NB4 (cell line): Measurements from ENCODE around the gene RGS4.
"Not testable (repeated sequence)": the region's sequence is repeated elsewhere in the genome, so short reads cannot be mapped to it uniquely, and the experiment has no call there.

Experiments used
- DNase-seq: peaks from one replicate; pipeline ENCODE4 v3.0.0; 2010; ENCODE audit warnings: low read depth
- H3K4me3 ChIP-seq: one replicate; pipeline ENCODE4 v1.5.1; 2011; ENCODE audit warnings: mild to moderate bottlenecking, low read depth, low read length, moderate library complexity
- CTCF ChIP-seq: IDR thresholded peaks from one replicate; pipeline ENCODE4 v1.5.1; 2012; ENCODE audit warnings: low read depth, low read length
- MAX ChIP-seq: IDR thresholded peaks from 2 replicates; pipeline ENCODE4 v1.6.1; 2011; ENCODE audit warnings: low read depth, low read length
- MYC ChIP-seq: IDR thresholded peaks from 2 replicates; pipeline ENCODE4 v1.6.1; 2011; ENCODE audit warnings: low read depth, low read length
- POLR2A ChIP-seq: IDR thresholded peaks from 2 replicates; pipeline ENCODE4 v1.6.1; 2011; ENCODE audit warnings: mild to moderate bottlenecking; ENCODE audit not compliant: insufficient read length; ENCODE audit errors: extremely low read depth

Gene RGS4

GRCh38 chr1:163085904-163086268, 16.7 kb downstream of the RGS4 start:
- DNase-seq, result no peak
- no peak for TF ChIP-seq CTCF
- no peak for TF ChIP-seq POLR2A
- TF ChIP-seq MAX, result no peak
- no peak for TF ChIP-seq MYC

GRCh38 chr1:163089117-163089516, 20.0 kb downstream of the RGS4 start:
- H3K4me3 ChIP-seq, DNase-seq: not testable (repeated sequence)

More at GRCh38 chr1:163085904-163086268, 16.7 kb downstream of the RGS4 start:
- no peak overlapping the region for H3K4me3 ChIP-seq

GRCh38 chr1:163090321-163090945, 21.3 kb downstream of the RGS4 start:
- no peak for DNase-seq
- no peak overlapping the region for H3K4me3 ChIP-seq
- TF ChIP-seq POLR2A (no peak), MAX (no peak), CTCF (no peak)

- TF ChIP-seq CTCF (no peak), MYC (no peak), POLR2A (no peak), MAX (no peak)
Observed at GRCh38 chr1:163093169-163093568, 24.0 kb downstream of the RGS4 start.

GRCh38 chr1:163093579-163093978, 24.4 kb downstream of the RGS4 start:
- no peak for TF ChIP-seq CTCF
- no peak overlapping the region for H3K4me3 ChIP-seq
- DNase-seq, result no peak

More at GRCh38 chr1:163093169-163093568, 24.0 kb downstream of the RGS4 start:
- H3K4me3 ChIP-seq, result no peak overlapping the region
- no peak for DNase-seq

- no peak overlapping the region for H3K4me3 ChIP-seq
- DNase-seq, result no peak
- TF ChIP-seq MAX, result no peak
- no peak for TF ChIP-seq POLR2A
- no peak for TF ChIP-seq MYC
Observed at GRCh38 chr1:163094182-163094581, 25.0 kb downstream of the RGS4 start.

GRCh38 chr1:163094589-163094988, 25.4 kb downstream of the RGS4 start:
- DNase-seq, result no peak
- no peak for TF ChIP-seq POLR2A
- no peak for TF ChIP-seq MYC
- no peak for TF ChIP-seq CTCF
- no peak for TF ChIP-seq MAX
- no peak overlapping the region for H3K4me3 ChIP-seq
